A673 (cell line): ENCODE measurements around the gene SOD2. TPM values are rescaled to one million over a fixed set of nuclear protein-coding genes. Genes with fewer than 3 reads are reported as not detected.
"Not testable (repeated sequence)": the region's sequence is repeated elsewhere in the genome, so short reads cannot be mapped to it uniquely, and the experiment has no call there.

ENCODE experiments used
- BruUV-seq: library from RNA; stranded (reverse); fragments of 400-500 nt; replicated peaks from 2 replicates; lab custom pipeline; 2021; lab: Mats Ljungman, UMichigan
- CTCF ChIA-PET: fragments of 300-600 bp; sonication (Branson Sonifier 250); formaldehyde crosslinking; loops from one replicate; lab custom pipeline; 2022; ENCODE audit warnings: antibody characterized with exemption; lab: Charles Lee
- POLR2A ChIA-PET: fragments of 300-600 bp; sonication (Branson Sonifier 250); formaldehyde crosslinking; loops from one replicate; lab custom pipeline; 2022; ENCODE audit warnings: antibody characterized with exemption; ENCODE audit not compliant: low non-redundant PET; lab: Charles Lee
- DNase-seq: peaks from one replicate; pipeline ENCODE4 v3.0.0-alpha.2; 2015; ENCODE audit warnings: low spot score
- H3K27ac ChIP-seq: fragments of 200-600 bp; sonication (generic); 2 replicates; pipeline ENCODE4 v1.5.1; 2016; ENCODE audit warnings: mixed run types, low read depth, mild to moderate bottlenecking, mixed read lengths, antibody characterized with exemption, low read length; ENCODE audit not compliant: poor library complexity, severe bottlenecking
- H3K27me3 ChIP-seq: fragments of 200-600 bp; sonication (generic); replicated peaks from 2 replicates; pipeline ENCODE4 v1.6.1; 2017; ENCODE audit warnings: mixed run types, low read depth, mild to moderate bottlenecking, mixed read lengths, antibody characterized with exemption, low read length; ENCODE audit not compliant: insufficient read depth, poor library complexity
- H3K36me3 ChIP-seq: fragments of 200-600 bp; sonication (generic); 2 replicates; pipeline ENCODE4 v1.6.1; 2016; ENCODE audit warnings: mixed run types, mild to moderate bottlenecking, mixed read lengths, antibody characterized with exemption, low read length; ENCODE audit not compliant: insufficient read depth, poor library complexity, severe bottlenecking
- H3K4me1 ChIP-seq: fragments of 200-600 bp; sonication (generic); 2 replicates; pipeline ENCODE4 v1.6.1; 2017; ENCODE audit warnings: mixed run types, mild to moderate bottlenecking, mixed read lengths, antibody characterized with exemption, low read length; ENCODE audit not compliant: insufficient read depth, poor library complexity, severe bottlenecking
- H3K4me3 ChIP-seq: fragments of 200-600 bp; sonication (generic); 2 replicates; pipeline ENCODE4 v1.5.1; 2016; ENCODE audit warnings: low read depth, mixed run types, mild to moderate bottlenecking, mixed read lengths, low read length; ENCODE audit not compliant: poor library complexity, severe bottlenecking
- H3K9me3 ChIP-seq: fragments of 200-600 bp; sonication (generic); 2 replicates; pipeline ENCODE4 v1.6.1; 2016; ENCODE audit warnings: mixed run types, low read depth, mild to moderate bottlenecking, mixed read lengths, antibody characterized with exemption, low read length; ENCODE audit not compliant: poor library complexity, severe bottlenecking
- CTCF ChIP-seq: fragments of 300-800, 200-600 bp; sonication (generic); conservative IDR thresholded peaks from 2 replicates; pipeline ENCODE4 v1.5.1; 2017; ENCODE audit warnings: low read depth, mild to moderate bottlenecking, antibody characterized with exemption, low read length, moderate library complexity, mixed read lengths
- EZH2 ChIP-seq: fragments of 200-600 bp; sonication (generic); IDR thresholded peaks from 2 replicates; pipeline ENCODE4 v1.6.1; 2017; ENCODE audit warnings: borderline replicate concordance, low read depth, mild to moderate bottlenecking, mixed read lengths, antibody characterized with exemption, low read length; ENCODE audit not compliant: poor library complexity, severe bottlenecking
- intact Hi-C: fragments of 100-400 bp; cut with micrococcal nuclease; formaldehyde crosslinking; loops from one replicate; pipeline ENCODE4 v1.10.0; 2022; ENCODE audit not compliant: unreplicated experiment
- total RNA-seq: library from RNA; stranded (reverse); gene quantifications from 2 replicates; pipeline ENCODE4 v1.2.3, GENCODE V29; 2021

SOD2 gene
- total RNA-seq, 1 experiment from 2014 or later = 159 TPM

- ChIA-PET POLR2A (no interaction called here), CTCF (no interaction called here)
- DNase-seq = no peak
- Histone ChIP-seq H3K36me3 (peaks cover 11% of the 10 kb centered on the region), H3K27me3 (no peaks in the 10 kb centered on the region), H3K9me3 (no peaks in the 10 kb centered on the region), H3K4me1 (no peaks in the 10 kb centered on the region), H3K4me3 (no peak overlapping the region), H3K27ac (no peak overlapping the region)
- TF ChIP-seq CTCF (no peak), EZH2 (no peak)
- BruUV-seq = no TSS peak
- intact Hi-C loops = no loop called here
Measured at GRCh38 chr6:159676890-159677505, 16.0 kb downstream of the SOD2 start.

- H3K9me3 ChIP-seq, H3K4me3 ChIP-seq, CTCF ChIA-PET, intact Hi-C loops, DNase-seq, H3K4me1 ChIP-seq, BruUV-seq, H3K27me3 ChIP-seq, H3K36me3 ChIP-seq, POLR2A ChIA-PET, H3K27ac ChIP-seq: not testable (repeated sequence)
Measured at GRCh38 chr6:159676236-159676635, 16.8 kb downstream of the SOD2 start.

- H3K9me3 ChIP-seq = no peaks in the 10 kb centered on the region
- H3K4me1 ChIP-seq = no peaks in the 10 kb centered on the region
- H3K27me3 ChIP-seq = no peaks in the 10 kb centered on the region
- DNase-seq = no peak
- no peak overlapping the region for H3K27ac ChIP-seq
- POLR2A ChIA-PET = no interaction called here
- H3K36me3 ChIP-seq = no peaks in the 10 kb centered on the region
- no peak overlapping the region for H3K4me3 ChIP-seq
- intact Hi-C loops = no loop called here
- TF ChIP-seq CTCF (no peak), EZH2 (no peak)
- BruUV-seq = no TSS peak
- CTCF ChIA-PET = no interaction called here
Measured at GRCh38 chr6:159665868-159666635, 27.0 kb downstream of the SOD2 start.

- BruUV-seq, intact Hi-C loops, POLR2A ChIA-PET: not testable (repeated sequence)
Measured at GRCh38 chr6:159663368-159663889, 29.6 kb downstream of the SOD2 start.

GRCh38 chr6:159661977-159662376 is 31.1 kb downstream of the SOD2 start:
- intact Hi-C loops, BruUV-seq: not testable (repeated sequence)

More at GRCh38 chr6:159663368-159663889, 29.6 kb downstream of the SOD2 start:
- not testable (repeated sequence) for DNase-seq, H3K27ac ChIP-seq, H3K4me1 ChIP-seq, H3K4me3 ChIP-seq, H3K9me3 ChIP-seq, H3K36me3 ChIP-seq, H3K27me3 ChIP-seq
- CTCF ChIA-PET = interaction anchor here (0.6 kb wide), 1 partner anchor 621 kb away, joined by 12 read pairs; no protein-coding TSS in a partner anchor

More at GRCh38 chr6:159661977-159662376, 31.1 kb downstream of the SOD2 start:
- H3K27me3 ChIP-seq, H3K27ac ChIP-seq, H3K4me1 ChIP-seq, H3K9me3 ChIP-seq, H3K4me3 ChIP-seq, H3K36me3 ChIP-seq, CTCF ChIA-PET, DNase-seq, POLR2A ChIA-PET: not testable (repeated sequence)
